ENCODE data around the gene CLBA1. TPM values are rescaled to one million over a fixed set of nuclear protein-coding genes. Genes with fewer than 3 reads are reported as not detected.

Gene CLBA1
- total RNA-seq, 4 donors from 2014 or later, result 10.1 to 21.0 (median 12.8) TPM

DNA sequence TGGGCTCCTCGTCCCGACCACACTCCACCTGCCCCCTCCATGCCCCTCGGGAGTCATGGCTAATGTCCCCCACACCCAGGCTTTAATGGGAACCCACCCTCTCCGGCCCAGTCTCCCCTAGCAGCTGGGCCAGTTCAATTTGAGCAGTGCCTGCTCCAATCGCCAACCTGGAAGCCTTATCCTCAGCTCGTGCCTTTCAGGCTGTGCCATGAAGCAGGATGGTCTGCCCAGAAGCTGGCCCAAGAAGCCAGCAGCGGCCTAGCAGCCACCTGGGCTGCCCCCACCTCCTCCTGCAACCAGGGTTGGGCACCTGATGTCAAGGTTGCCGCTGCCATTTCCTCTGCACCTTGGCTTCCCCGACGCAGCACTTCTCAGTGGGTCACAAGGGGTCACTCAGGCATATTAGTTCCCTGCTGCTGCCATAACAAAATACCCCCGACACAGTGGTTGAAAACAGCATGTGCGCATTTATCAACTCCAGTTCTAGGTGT lies 2.3 kb upstream of the CLBA1 start:
- WGBS, 2 donors, result 72 to 77% methylated on average over 7 to 9 of the region's 12 CpGs
- no peak overlapping the region for H3K27ac ChIP-seq
- H3K4me1 ChIP-seq, result peaks cover 0 to 23% (median 15%) of the 10 kb centered on the region in 4 donors
- H3K4me3 ChIP-seq, result no peak overlapping the region
- no peaks in the 10 kb centered on the region for H3K27me3 ChIP-seq
- TF ChIP-seq POLR2A (IDR thresholded peaks at IDR 0.05) (no peak), EP300 (IDR thresholded peaks at IDR 0.05) (no peak)
- TF ChIP-seq, protein P1, sequence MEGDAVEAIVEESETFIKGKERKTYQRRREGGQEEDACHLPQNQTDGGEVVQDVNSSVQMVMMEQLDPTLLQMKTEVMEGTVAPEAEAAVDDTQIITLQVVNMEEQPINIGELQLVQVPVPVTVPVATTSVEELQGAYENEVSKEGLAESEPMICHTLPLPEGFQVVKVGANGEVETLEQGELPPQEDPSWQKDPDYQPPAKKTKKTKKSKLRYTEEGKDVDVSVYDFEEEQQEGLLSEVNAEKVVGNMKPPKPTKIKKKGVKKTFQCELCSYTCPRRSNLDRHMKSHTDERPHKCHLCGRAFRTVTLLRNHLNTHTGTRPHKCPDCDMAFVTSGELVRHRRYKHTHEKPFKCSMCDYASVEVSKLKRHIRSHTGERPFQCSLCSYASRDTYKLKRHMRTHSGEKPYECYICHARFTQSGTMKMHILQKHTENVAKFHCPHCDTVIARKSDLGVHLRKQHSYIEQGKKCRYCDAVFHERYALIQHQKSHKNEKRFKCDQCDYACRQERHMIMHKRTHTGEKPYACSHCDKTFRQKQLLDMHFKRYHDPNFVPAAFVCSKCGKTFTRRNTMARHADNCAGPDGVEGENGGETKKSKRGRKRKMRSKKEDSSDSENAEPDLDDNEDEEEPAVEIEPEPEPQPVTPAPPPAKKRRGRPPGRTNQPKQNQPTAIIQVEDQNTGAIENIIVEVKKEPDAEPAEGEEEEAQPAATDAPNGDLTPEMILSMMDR (IDR thresholded peaks at IDR 0.05), result no peak
- no peaks in the 10 kb centered on the region for H3K36me3 ChIP-seq
- no peaks in the 10 kb centered on the region for H3K9me3 ChIP-seq
- DNase-seq (ENCODE audit: low spot score in 2 of 2), result no peak

DNA sequence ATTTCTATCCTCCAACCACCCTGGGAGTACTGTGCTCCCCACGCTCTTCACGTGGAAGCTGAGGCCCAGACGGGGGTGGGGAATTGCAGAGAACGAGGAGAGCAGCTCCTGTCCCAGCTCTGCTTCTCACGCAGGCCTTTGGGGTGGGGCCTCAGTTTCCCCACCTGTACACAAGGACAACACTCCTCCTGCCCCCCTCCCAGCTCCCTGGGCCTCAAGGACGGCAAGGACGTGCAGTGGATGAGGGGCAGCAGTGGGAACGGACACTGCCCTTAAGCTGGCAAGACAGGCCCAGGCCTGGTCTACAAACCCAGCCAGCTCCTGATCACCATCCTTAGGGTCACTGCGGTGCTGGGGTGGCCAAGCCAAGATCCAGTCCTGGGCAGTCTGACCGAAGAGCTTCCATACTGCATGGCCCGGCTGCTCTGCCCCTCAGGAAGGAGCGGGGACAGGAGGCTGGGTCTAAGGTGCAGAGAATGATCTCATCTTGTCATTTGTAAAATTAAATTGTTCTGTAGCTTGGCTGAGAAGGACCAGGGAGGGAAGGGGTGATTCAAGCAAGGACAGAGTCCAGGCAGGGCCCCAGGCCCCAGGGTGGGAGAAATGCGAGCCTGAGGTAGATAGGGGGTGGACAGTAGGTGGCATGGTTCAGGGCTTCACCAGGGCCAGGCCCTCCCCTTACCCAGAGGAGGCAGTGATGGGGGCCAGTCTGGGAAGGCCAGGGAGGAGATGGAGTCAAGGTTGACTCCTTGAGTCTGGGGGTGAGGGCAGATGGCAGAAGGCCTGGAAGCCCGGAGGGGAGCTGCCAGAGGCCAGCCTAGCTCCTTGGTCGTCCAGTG lies 1.3 kb upstream of the CLBA1 start:
- H3K4me3 ChIP-seq, result no peak overlapping the region
- peaks cover 0 to 18% (median 9%) of the 10 kb centered on the region in 4 donors for H3K4me1 ChIP-seq
- TF ChIP-seq POLR2A (IDR thresholded peaks at IDR 0.05) (no peak), EP300 (IDR thresholded peaks at IDR 0.05) (no peak)
- TF ChIP-seq, protein P1 (IDR thresholded peaks at IDR 0.05), result no peak
- peak overlapping the region in 2 of 4 donors; percentile 84 to 88 for H3K27ac ChIP-seq
- H3K36me3 ChIP-seq, result peaks cover 0 to 3% (median 0%) of the 10 kb centered on the region in 3 donors
- H3K9me3 ChIP-seq, result no peaks in the 10 kb centered on the region
- no peaks in the 10 kb centered on the region for H3K27me3 ChIP-seq
- 86 to 91% methylated on average over 13 to 14 of the region's 15 CpGs for WGBS, 2 donors
- no peak for DNase-seq (ENCODE audit: low spot score in 2 of 2)

DNA sequence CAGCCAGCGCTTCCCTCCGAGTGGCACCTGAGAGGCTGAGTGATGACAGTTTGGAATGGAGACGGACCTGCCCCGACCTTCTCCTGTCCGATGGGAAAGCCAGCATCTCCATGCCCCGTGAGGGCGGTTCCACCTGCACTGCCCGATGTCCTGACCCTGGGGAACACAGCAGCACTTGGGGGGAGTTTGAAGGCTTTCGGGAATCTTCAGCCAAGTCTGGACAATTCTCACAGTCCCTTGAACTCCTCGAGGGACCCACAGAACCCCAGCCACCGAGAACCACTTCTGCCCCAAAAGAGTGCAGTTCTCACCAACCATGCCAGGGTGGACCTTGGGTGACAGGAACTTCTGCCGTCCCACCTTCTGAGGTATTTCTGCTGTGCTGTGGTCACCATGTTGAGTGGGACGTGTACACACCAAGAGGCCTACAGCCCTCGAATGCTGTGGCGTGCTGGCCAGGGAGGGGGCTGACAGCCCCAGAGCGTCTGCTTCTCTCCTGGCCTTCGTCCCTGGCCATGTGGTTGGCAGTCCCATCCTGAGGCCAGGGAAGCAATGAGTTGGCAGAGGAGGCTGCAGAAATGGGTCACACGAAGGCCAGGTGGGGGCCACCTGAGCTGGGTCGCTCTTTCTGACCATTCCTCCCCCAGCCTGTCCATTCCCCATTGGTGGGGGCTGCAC lies 1.0 kb downstream of the CLBA1 start:
- no peak for DNase-seq (ENCODE audit: low spot score in 2 of 2)
- peaks cover 0 to 27% (median 0%) of the 10 kb centered on the region in 3 donors for H3K36me3 ChIP-seq
- no peaks in the 10 kb centered on the region for H3K27me3 ChIP-seq
- peak overlapping the region; percentile 65 to 97 (median 76) for H3K4me3 ChIP-seq
- TF ChIP-seq, protein P1 (IDR thresholded peaks at IDR 0.05), result no peak
- TF ChIP-seq EP300 (IDR thresholded peaks at IDR 0.05) (no peak), POLR2A (IDR thresholded peaks at IDR 0.05) (no peak)
- H3K4me1 ChIP-seq, result peaks cover 0 to 18% (median 9%) of the 10 kb centered on the region in 4 donors
- H3K27ac ChIP-seq, result peak overlapping the region in 1 of 4 donors; percentile 88
- 54 to 71% methylated on average over 10 to 17 of the region's 19 CpGs for WGBS, 2 donors
- H3K9me3 ChIP-seq, result no peaks in the 10 kb centered on the region

DNA sequence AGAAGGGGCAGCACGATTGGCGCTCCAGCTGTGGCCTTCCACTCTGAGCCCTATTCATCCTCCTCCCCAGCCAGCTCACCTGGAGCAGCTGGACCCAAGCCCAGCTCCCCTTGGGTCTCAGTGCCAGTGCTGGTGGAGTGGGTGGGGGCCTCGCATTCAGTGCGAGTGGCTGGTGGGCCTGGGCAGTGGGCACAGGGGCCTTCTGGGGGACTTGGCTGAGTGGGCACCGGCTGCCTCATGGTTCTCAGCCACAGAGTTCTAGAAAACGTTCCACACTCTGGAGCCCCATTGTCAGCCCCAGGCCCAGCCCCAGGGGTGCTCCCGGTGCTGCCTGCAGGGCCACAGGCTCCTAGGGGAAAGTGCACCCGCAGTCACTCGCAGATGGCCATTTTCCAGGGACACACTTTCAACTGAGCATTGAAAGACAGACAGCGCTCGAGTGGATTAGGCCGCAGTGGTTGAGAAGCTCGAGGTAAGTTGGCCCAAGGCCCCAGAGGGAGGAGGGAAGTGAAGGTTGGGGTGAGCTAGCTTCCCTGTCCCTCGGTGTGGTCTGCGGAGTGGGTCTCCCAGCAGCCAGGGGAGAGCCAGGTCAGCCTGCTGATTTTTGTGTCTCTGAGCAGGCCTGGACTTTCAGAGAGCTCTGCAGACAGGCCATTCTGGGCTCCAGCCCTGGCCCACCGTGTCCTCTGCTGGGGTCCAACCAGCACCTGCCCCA lies 3.8 kb downstream of the CLBA1 start:
- Histone ChIP-seq H3K4me3 (no peak overlapping the region), H3K27me3 (no peaks in the 10 kb centered on the region), H3K9me3 (no peaks in the 10 kb centered on the region), H3K27ac (no peak overlapping the region), H3K36me3 (peaks cover 0 to 55% (median 0%) of the 10 kb centered on the region in 3 donors), H3K4me1 (peaks cover 0 to 18% (median 9%) of the 10 kb centered on the region in 4 donors)
- TF ChIP-seq, protein P1 (IDR thresholded peaks at IDR 0.05), result no peak
- no peak for TF ChIP-seq EP300 (IDR thresholded peaks at IDR 0.05)
- no peak for TF ChIP-seq POLR2A (IDR thresholded peaks at IDR 0.05)
- no peak for DNase-seq (ENCODE audit: low spot score in 2 of 2)
- 92% methylated on average over 12 to 15 of the region's 16 CpGs for WGBS, 2 donors
